ENCODE results near the gene FXYD4. TPM values are rescaled to one million over a fixed set of nuclear protein-coding genes. Genes with fewer than 3 reads are reported as not detected.

FXYD4 gene
- total and polyA plus RNA-seq, 2 experiments from 2014 or later = 0.19 to 0.80 TPM

- no peaks in the 10 kb centered on the region for H3K9me2 ChIP-seq (replicated peaks; ENCODE audit: insufficient read depth)
- peaks cover 12% of the 10 kb centered on the region for H3K4me1 ChIP-seq (ENCODE audit: insufficient read depth)
- no peaks in the 10 kb centered on the region for H3K36me3 ChIP-seq (replicated peaks; ENCODE audit: insufficient read depth, low read depth)
- H3K4me3 ChIP-seq = no peak overlapping the region
- no peaks in the 10 kb centered on the region for H3K9me3 ChIP-seq (ENCODE audit: low read depth)
- no peaks in the 10 kb centered on the region for H3K27me3 ChIP-seq
- no peaks in the 10 kb centered on the region for H3K79me2 ChIP-seq
- H3K27ac ChIP-seq = no peak overlapping the region
- no peaks in the 10 kb centered on the region for H4K20me1 ChIP-seq (ENCODE audit: insufficient read depth, poor library complexity, severe bottlenecking)
- H2AFZ ChIP-seq = no peak overlapping the region
- H3K4me2 ChIP-seq = no peak overlapping the region
- no peak for TF ChIP-seq EZH2phosphoT487 (IDR thresholded peaks at IDR 0.05; ENCODE audit: low read depth, severe bottlenecking, unreplicated experiment)
- TF ChIP-seq CTCF (IDR thresholded peaks at IDR 0.05; ENCODE audit: poor library complexity) = no peak
- no peak for TF ChIP-seq EZH2 (IDR thresholded peaks at IDR 0.05; ENCODE audit: borderline replicate concordance)
- 82% methylated on average over 7 of the region's 7 CpGs for WGBS (ENCODE audit: low lambda C conversion rate, missing lambda C conversion rate)
- no peak for DNase-seq (ENCODE audit: low spot score)
Observed at GRCh38 chr10:43341450-43341849, 30.0 kb upstream of the FXYD4 start.

GRCh38 chr10:43342279-43343125 lies 28.9 kb upstream of the FXYD4 start:
- peaks cover 6% of the 10 kb centered on the region for H3K4me1 ChIP-seq (ENCODE audit: insufficient read depth)
- no peaks in the 10 kb centered on the region for H3K79me2 ChIP-seq
- no peaks in the 10 kb centered on the region for H3K27me3 ChIP-seq
- H3K4me3 ChIP-seq = no peak overlapping the region
- H4K20me1 ChIP-seq (ENCODE audit: insufficient read depth, poor library complexity, severe bottlenecking) = no peaks in the 10 kb centered on the region
- no peaks in the 10 kb centered on the region for H3K9me3 ChIP-seq (ENCODE audit: low read depth)
- no peak overlapping the region for H3K27ac ChIP-seq
- H3K36me3 ChIP-seq (replicated peaks; ENCODE audit: insufficient read depth, low read depth) = no peaks in the 10 kb centered on the region
- H2AFZ ChIP-seq = no peak overlapping the region
- no peak for DNase-seq (ENCODE audit: low spot score)
- no peak for TF ChIP-seq EZH2 (IDR thresholded peaks at IDR 0.05; ENCODE audit: borderline replicate concordance)
- no peak for TF ChIP-seq CTCF (IDR thresholded peaks at IDR 0.05; ENCODE audit: poor library complexity)
- TF ChIP-seq EZH2phosphoT487 (IDR thresholded peaks at IDR 0.05; ENCODE audit: low read depth, severe bottlenecking, unreplicated experiment) = no peak
- no peaks in the 10 kb centered on the region for H3K9me2 ChIP-seq (replicated peaks; ENCODE audit: insufficient read depth)
- WGBS (ENCODE audit: low lambda C conversion rate, missing lambda C conversion rate) = 98% methylated on average over 38 of the region's 49 CpGs
- no peak overlapping the region for H3K4me2 ChIP-seq

- TF ChIP-seq EZH2 (IDR thresholded peaks at IDR 0.05; ENCODE audit: borderline replicate concordance) (no peak), CTCF (IDR thresholded peaks at IDR 0.05; ENCODE audit: poor library complexity) (no peak), EZH2phosphoT487 (IDR thresholded peaks at IDR 0.05; ENCODE audit: low read depth, severe bottlenecking, unreplicated experiment) (no peak)
- Histone ChIP-seq H3K9me2 (replicated peaks; ENCODE audit: insufficient read depth) (no peaks in the 10 kb centered on the region), H3K4me2 (no peak overlapping the region), H3K27ac (no peak overlapping the region), H2AFZ (no peak overlapping the region), H3K4me1 (ENCODE audit: insufficient read depth) (peaks cover 2% of the 10 kb centered on the region), H3K36me3 (replicated peaks; ENCODE audit: insufficient read depth, low read depth) (no peaks in the 10 kb centered on the region), H3K79me2 (no peaks in the 10 kb centered on the region), H3K4me3 (no peak overlapping the region), H4K20me1 (ENCODE audit: insufficient read depth, poor library complexity, severe bottlenecking) (no peaks in the 10 kb centered on the region), H3K27me3 (no peaks in the 10 kb centered on the region), H3K9me3 (ENCODE audit: low read depth) (no peaks in the 10 kb centered on the region)
- DNase-seq (ENCODE audit: low spot score) = no peak
- WGBS (ENCODE audit: low lambda C conversion rate, missing lambda C conversion rate) = 95% methylated on average over 15 of the region's 15 CpGs
Observed at GRCh38 chr10:43343126-43343525, 28.3 kb upstream of the FXYD4 start.

Data from hepatocyte (in vitro differentiated cells).